Measurements from ENCODE around the gene DLG2.

GRCh38 chr11:84857746-84858145, 769.4 kb downstream of the DLG2 start:
- no peak for TF ChIP-seq CTCF (IDR thresholded peaks at IDR 0.05)
- no peak for TF ChIP-seq POLR2A (IDR thresholded peaks at IDR 0.05)

All from tibial nerve (tissue), 3 donors.